ENCODE results near the gene MT4.

The MT4 gene

DNA sequence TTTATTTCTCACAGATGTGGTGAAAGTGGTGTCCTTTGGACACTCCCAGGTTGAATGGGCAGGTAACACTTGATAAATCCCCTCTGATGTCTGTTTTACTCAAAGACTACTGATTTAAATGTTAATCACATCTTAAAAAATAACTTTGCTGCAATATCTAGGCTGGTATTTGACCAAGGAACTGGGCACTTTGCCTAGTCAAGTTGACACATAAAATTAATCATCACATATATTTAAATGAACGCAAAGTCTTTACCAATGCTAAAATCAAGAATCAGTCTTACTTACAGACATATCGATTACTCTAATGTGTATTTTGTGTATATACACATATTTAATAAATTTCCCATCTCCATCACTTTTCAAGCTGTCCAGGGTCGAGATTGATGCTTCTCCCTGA is 50.5 kb downstream of the MT4 start:
- no peak for DNase-seq (ENCODE audit: insufficient read length, low spot score)
- TF ChIP-seq CTCF (IDR thresholded peaks at IDR 0.05; ENCODE audit: insufficient read depth, missing control alignments) = no peak
- no peak for FAIRE-seq

DNA sequence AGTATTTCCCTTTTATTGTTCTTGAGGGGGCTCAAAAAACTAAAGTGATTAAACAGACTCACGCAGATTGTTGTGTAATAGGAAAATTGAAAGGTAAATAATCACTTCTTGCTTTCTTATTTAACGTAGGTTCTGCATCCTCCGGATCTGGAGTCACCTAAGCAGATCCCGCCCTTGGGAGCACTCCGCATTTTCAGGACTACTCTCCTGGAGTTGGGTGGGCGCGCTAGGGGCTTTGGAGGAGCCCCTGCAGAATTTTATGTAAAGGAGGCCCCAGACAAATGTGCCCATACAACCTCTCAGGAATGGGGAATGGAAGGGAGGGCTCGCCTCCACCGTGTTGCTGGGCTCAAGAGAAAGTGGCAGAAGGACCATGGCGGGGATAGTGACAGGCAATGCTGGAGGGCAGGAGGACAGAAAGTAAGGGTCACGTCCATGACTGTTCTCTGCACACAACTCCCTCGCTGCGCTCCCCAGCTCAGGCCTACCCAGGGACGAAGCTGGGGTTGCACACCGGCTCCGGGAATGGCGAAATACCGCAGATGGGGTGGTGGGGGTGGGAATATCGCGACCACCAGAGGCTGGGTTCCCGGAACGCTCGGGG is 51.8 kb downstream of the MT4 start:
- TF ChIP-seq CTCF (IDR thresholded peaks at IDR 0.05; ENCODE audit: insufficient read depth, missing control alignments) = no peak
- FAIRE-seq = no peak
- DNase-seq (ENCODE audit: insufficient read length, low spot score) = no peak

DNA sequence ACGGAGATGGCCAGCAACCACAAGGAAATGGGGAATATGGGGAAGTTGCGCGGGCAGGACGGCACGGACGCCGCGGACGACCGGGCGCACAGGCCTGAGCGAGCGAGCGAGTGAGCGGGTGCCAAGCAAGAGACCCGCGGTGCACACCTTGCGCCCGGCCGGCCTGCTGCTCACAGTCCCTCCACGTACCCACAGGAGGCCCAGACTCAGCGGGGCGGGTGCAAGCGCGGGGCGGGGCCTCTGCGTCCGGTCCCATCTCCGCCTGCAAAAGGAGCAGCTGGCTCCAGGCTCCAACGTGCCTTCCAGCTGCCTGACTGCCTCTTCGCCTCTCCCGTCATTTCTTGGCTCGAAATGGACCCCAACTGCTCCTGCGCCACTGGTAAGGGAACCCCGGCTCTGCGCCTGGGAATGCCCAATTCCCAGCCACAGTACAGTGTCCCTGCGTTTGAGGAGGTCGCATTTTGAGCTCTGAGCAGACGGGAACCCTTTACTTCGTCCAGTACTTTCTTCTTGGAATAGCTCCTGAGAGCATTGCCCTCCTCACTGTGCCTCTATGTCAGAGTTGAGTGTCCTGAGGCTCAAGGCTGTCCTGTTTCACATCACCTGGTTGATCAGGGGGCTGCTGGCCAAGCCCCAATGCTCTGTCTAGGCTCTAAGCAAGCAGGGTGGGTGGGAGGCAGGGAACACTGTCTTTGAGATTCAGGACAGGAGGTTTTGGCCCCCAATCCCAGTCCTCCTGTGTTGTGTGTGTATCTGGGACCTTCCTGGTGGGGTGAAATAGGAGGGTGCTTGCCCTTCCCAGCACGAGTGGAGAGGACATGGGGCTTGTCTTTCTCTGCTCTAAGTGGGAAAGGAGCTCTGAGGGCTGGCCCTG is 52.6 kb downstream of the MT4 start:
- no peak for TF ChIP-seq CTCF (IDR thresholded peaks at IDR 0.05; ENCODE audit: insufficient read depth, missing control alignments)
- DNase-seq (ENCODE audit: insufficient read length, low spot score) (no peak), FAIRE-seq (no peak)

DNA sequence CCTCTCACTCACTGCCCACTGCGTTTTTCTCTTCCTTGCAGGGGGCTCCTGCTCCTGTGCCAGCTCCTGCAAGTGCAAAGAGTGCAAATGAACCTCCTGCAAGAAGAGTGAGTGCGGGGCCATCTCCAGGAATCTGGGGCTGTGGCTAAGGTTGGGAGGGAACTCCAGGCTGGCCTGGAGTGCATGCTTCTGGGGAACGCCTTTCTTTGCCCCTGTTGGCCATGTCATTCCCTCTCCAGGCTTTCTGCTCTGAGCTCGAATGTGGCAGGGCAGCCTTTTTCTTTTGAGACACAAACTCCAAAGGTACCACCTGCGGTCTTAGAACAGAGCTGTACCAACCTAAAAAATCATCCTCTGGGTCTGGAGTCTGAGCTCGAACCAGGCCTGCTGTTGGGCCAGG is 53.3 kb downstream of the MT4 start:
- no peak for TF ChIP-seq CTCF (IDR thresholded peaks at IDR 0.05; ENCODE audit: insufficient read depth, missing control alignments)
- FAIRE-seq (no peak), DNase-seq (ENCODE audit: insufficient read length, low spot score) (no peak)
